OCI-LY3 (cell line): ENCODE data around the gene VIPR2.

ENCODE experiments used
- EZH2phosphoT487 ChIP-seq: fragments of 200-600 bp; shearing (Covaris generic); IDR thresholded peaks from 2 replicates; pipeline ENCODE4 v1.6.1; 2018; ENCODE audit warnings: antibody characterized with exemption, mixed run types, low read depth
- TF ChIP-seq, protein P1 (sequence below): fragments of 200-600, 300-600 bp; sonication (generic); IDR thresholded peaks from 2 replicates; pipeline ENCODE4 v1.5.1; 2014; ENCODE audit warnings: antibody characterized with exemption, low read length, low read depth

DNA sequence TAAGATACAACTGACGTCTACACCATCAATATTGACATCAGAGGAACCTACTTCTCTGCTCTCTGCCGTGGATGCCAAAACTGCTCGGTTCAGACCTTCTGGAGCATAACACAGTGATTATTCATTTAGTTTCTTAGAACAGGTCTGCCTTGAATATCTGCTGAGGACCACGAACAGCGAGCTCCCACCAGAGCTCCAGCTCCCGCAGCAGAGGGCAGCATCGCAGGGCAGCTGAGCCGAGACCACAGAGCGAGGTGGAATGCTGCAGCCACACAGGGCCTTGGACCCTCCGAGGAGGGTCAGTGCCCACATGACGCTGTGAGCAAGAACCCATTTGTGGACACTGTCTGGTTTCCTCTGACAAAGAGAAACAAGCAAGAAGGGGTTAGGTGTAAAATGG, 6.8 kb downstream of the VIPR2 start:
- TF ChIP-seq, protein P1, sequence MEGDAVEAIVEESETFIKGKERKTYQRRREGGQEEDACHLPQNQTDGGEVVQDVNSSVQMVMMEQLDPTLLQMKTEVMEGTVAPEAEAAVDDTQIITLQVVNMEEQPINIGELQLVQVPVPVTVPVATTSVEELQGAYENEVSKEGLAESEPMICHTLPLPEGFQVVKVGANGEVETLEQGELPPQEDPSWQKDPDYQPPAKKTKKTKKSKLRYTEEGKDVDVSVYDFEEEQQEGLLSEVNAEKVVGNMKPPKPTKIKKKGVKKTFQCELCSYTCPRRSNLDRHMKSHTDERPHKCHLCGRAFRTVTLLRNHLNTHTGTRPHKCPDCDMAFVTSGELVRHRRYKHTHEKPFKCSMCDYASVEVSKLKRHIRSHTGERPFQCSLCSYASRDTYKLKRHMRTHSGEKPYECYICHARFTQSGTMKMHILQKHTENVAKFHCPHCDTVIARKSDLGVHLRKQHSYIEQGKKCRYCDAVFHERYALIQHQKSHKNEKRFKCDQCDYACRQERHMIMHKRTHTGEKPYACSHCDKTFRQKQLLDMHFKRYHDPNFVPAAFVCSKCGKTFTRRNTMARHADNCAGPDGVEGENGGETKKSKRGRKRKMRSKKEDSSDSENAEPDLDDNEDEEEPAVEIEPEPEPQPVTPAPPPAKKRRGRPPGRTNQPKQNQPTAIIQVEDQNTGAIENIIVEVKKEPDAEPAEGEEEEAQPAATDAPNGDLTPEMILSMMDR: no peak
- no peak for TF ChIP-seq EZH2phosphoT487
